Tibial nerve (tissue), 4 donors: Measurements from ENCODE around the gene GSG1.

Experiments used
- CTCF ChIP-seq, 5 experiments: fragments of 200-600 bp in 3 of 5; fragments of 450-650 bp in 2 of 5; sonication (generic) in 3 of 5; IDR thresholded peaks; one replicate each; pipeline ENCODE4 v1.5.1; 2016 to 2019; ENCODE audit warnings: antibody characterized with exemption in 5 of 5, mild to moderate bottlenecking in 3 of 5, moderate library complexity in 2 of 5
- EP300 ChIP-seq, 2 donors: sonication (generic); formaldehyde crosslinking; IDR thresholded peaks; one replicate each; pipeline ENCODE4 v1.6.1; 2017; ENCODE audit warnings: antibody characterized with exemption in 2 of 2, mild to moderate bottlenecking in 1 of 2

- TF ChIP-seq CTCF (IDR thresholded peaks at IDR 0.05): no peak
- no peak for TF ChIP-seq EP300 (IDR thresholded peaks at IDR 0.05)
These were observed 58.6 kb downstream of the GSG1 start for GRCh38 chr12:13044906-13045299.
